HCT116 (cell line): Measurements from ENCODE around the gene CLRN3. TPM values are rescaled to one million over a fixed set of nuclear protein-coding genes. Genes with fewer than 3 reads are reported as not detected.

Experiments
- ATAC-seq: fragments of 200-7000 bp; cut with Tn5 transposase; 2 replicates; pipeline ENCODE4 v1.9.1; 2020; ENCODE audit warnings: mild to moderate bottlenecking, moderate library complexity
- BruUV-seq: library from RNA; stranded (reverse); fragments of 400-500 nt; replicated peaks from 2 replicates; lab custom pipeline; 2021; lab: Mats Ljungman, UMichigan
- CTCF ChIA-PET: fragments of 300-600 bp; sonication (Branson Sonifier 250); formaldehyde crosslinking; loops from one replicate; lab custom pipeline; 2021; ENCODE audit warnings: antibody characterized with exemption; lab: Charles Lee
- POLR2A ChIA-PET: fragments of 300-600, 350-600 bp; sonication (Branson Sonifier 250); formaldehyde crosslinking; loops from one replicate; lab custom pipeline; 2021; ENCODE audit warnings: antibody characterized with exemption; lab: Charles Lee
- RAD21 ChIA-PET, 2 experiments: fragments of 300-600 bp; sonication (Branson Sonifier 250); formaldehyde crosslinking; loops; one replicate each; lab custom pipeline; 2023; ENCODE audit warnings: low total read pairs in 2 of 2; ENCODE audit not compliant: uncharacterized antibody in 2 of 2, unreplicated experiment in 2 of 2, low non-redundant PET in 1 of 2; lab: Charles Lee
- DNase-seq: peaks from one replicate; pipeline ENCODE4 v3.0.0-alpha.2; 2010; ENCODE audit warnings: low read depth, low spot score
- H2AFZ ChIP-seq: fragments of 200-600 bp; shearing (Covaris generic), sonication (generic); 2 replicates; pipeline ENCODE4 v1.6.1; 2017; ENCODE audit warnings: low read depth, mixed run types, mixed read lengths, antibody characterized with exemption, low read length; ENCODE audit not compliant: poor library complexity, severe bottlenecking
- H3K27ac ChIP-seq: 2 replicates; pipeline ENCODE4 v1.5.1; 2012; ENCODE audit warnings: low read depth, low read length
- H3K27me3 ChIP-seq: fragments of 200-600 bp; sonication (generic); 2 replicates; pipeline ENCODE4 v1.6.1; 2016; ENCODE audit warnings: mixed run types, low read length, mixed read lengths; ENCODE audit not compliant: insufficient read depth
- H3K36me3 ChIP-seq, 2 experiments: fragments of 200-500 bp in 1 of 2; fragments of 200-600 bp in 1 of 2; sonication (Bioruptor generic) in 1 of 2; sonication (generic) in 1 of 2; 2 replicates each; pipeline versions ENCODE4 v1.5.1 to v1.6.1; 2014 to 2016; ENCODE audit warnings: low read length in 2 of 2, inconsistent platforms in 1 of 2, mixed read lengths in 1 of 2, mixed run types in 1 of 2; ENCODE audit not compliant: insufficient read depth in 2 of 2, control insufficient read depth in 1 of 2
- H3K4me1 ChIP-seq, 2 experiments: fragments of 200-600 bp in 1 of 2; sonication (generic) in 1 of 2; 2 replicates each; pipeline versions ENCODE4 v1.5.1 to v1.6.1; 2012 to 2017; ENCODE audit warnings: low read length in 2 of 2, inconsistent platforms in 1 of 2, mild to moderate bottlenecking in 1 of 2, mixed read lengths in 1 of 2, mixed run types in 1 of 2, moderate library complexity in 1 of 2; ENCODE audit not compliant: insufficient read depth in 2 of 2, control insufficient read depth in 1 of 2
- H3K4me2 ChIP-seq: fragments of 200-600 bp; sonication (generic); 2 replicates; pipeline ENCODE4 v1.6.1; 2017; ENCODE audit warnings: mixed run types, low read length, mixed read lengths
- H3K4me3 ChIP-seq, 2 experiments: fragments of 200-600 bp in 1 of 2; sonication (generic) in 1 of 2; replicated peaks in 1 of 2; 2 replicates each; pipeline ENCODE4 v1.5.1; 2011 to 2016; ENCODE audit warnings: low read length in 2 of 2, control low read depth in 1 of 2, low read depth in 1 of 2, mild to moderate bottlenecking in 1 of 2, mixed read lengths in 1 of 2, mixed run types in 1 of 2
- H3K79me2 ChIP-seq: fragments of 200-600 bp; sonication (generic); 2 replicates; pipeline ENCODE4 v1.6.1; 2017; ENCODE audit warnings: mild to moderate bottlenecking, mixed run types, low read length, moderate library complexity, mixed read lengths; ENCODE audit not compliant: insufficient read depth
- H3K9ac ChIP-seq: fragments of 200-600 bp; sonication (generic); 2 replicates; pipeline ENCODE4 v1.6.1; 2016; ENCODE audit warnings: low read length, mixed read lengths
- H3K9me2 ChIP-seq: fragments of 200-600 bp; sonication (generic), shearing (Covaris generic); 2 replicates; pipeline ENCODE4 v1.6.1; 2017; ENCODE audit warnings: mixed run types, mild to moderate bottlenecking, moderate library complexity; ENCODE audit not compliant: insufficient read depth
- H3K9me3 ChIP-seq, 2 experiments: fragments of 200-500 bp in 1 of 2; fragments of 200-600 bp in 1 of 2; sonication (Bioruptor generic) in 1 of 2; sonication (generic) in 1 of 2; 2 replicates each; pipeline ENCODE4 v1.6.1; 2014 to 2017; ENCODE audit warnings: low read length in 2 of 2, mixed read lengths in 2 of 2, inconsistent platforms in 1 of 2, low read depth in 1 of 2, mild to moderate bottlenecking in 1 of 2, mixed run types in 1 of 2, moderate library complexity in 1 of 2; ENCODE audit not compliant: control insufficient read depth in 1 of 2, insufficient read depth in 1 of 2
- H4K20me1 ChIP-seq: fragments of 200-600 bp; sonication (generic), shearing (Covaris generic); 2 replicates; pipeline ENCODE4 v1.6.1; 2017; ENCODE audit warnings: mixed run types, mild to moderate bottlenecking, moderate library complexity; ENCODE audit not compliant: insufficient read depth
- CBX3 ChIP-seq: IDR thresholded peaks from 2 replicates; pipeline ENCODE4 v1.6.1; 2012; ENCODE audit warnings: low read depth
- intact Hi-C: fragments of 100-400 bp; cut with micrococcal nuclease; formaldehyde crosslinking; loops from 2 replicates; pipeline ENCODE4 v1.10.0; 2022
- total RNA-seq: library from RNA; stranded (reverse); gene quantifications from one replicate; pipeline ENCODE4 v1.2.1, GENCODE V29; 2021; ENCODE audit not compliant: unreplicated experiment
- TF ChIP-seq, protein P1 (sequence below): IDR thresholded peaks from 2 replicates; pipeline ENCODE4 v1.6.1; 2012; ENCODE audit warnings: low read depth

The CLRN3 gene
- total RNA-seq, 1 experiment from 2014 or later = 0.39 TPM

DNA sequence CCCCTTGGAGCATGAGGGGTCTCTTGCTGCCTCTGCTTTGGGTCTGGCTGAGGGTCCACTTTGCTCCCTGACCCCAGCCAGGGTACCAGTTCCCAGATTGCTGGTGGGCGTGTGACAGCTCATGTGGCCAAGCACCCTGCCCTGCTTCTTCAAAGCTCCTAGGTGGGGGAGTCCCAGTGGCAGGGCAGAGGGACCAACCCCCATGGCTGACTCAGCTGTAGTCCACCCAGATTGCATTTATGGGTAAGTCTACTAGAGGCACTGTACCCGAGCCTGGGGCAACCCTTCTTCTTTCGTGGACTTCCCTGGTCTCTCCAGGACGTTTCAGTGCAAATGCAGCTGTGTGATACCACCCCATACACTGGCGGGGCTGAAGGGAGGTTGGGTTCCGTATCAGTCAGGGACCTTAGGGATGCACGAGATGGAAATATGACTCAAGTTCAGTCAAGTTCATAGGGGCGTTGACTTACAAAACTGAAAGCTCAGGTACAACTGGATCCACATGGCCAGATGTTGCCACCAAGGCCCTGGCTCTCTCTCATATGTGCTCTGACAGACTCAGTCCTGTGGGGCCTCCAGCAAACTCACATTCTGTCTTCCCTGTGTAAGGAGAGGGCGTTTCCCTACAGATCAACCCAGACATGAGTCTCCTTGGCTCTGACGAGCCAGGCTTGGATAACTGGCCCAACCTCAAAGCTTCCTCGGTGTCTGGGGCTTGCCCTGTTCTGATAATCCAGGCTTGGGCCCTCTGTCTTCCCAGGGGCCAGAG, 27.7 kb upstream of the CLRN3 start:
- Histone ChIP-seq H3K9me3 (no peaks in the 10 kb centered on the region), H3K9me2 (no peaks in the 10 kb centered on the region; the same call in 1 of the 2 replicates), H3K79me2 (no peaks in the 10 kb centered on the region), H4K20me1 (no peaks in the 10 kb centered on the region), H3K4me1 (peaks cover 21 to 66% of the 10 kb centered on the region in 2 experiments), H3K27ac (no peak overlapping the region), H3K4me3 (no peak overlapping the region), H3K4me2 (no peak overlapping the region), H3K9ac (no peak overlapping the region), H2AFZ (no peak overlapping the region), H3K36me3 (no peaks in the 10 kb centered on the region), H3K27me3 (no peaks in the 10 kb centered on the region)
- no peak for DNase-seq
- intact Hi-C loops = no loop called here
- ChIA-PET CTCF (interaction anchor here (0.9 to 2.7 kb wide), 4 partner anchors 12 to 91 kb away, joined by 3 to 14 read pairs (median 3); partner anchors contain the start of gene PTPRE), RAD21 (no interaction called here), POLR2A (no interaction called here)
- no peak for ATAC-seq
- no TSS peak for BruUV-seq
- TF ChIP-seq CBX3 = no peak
- TF ChIP-seq, protein P1, sequence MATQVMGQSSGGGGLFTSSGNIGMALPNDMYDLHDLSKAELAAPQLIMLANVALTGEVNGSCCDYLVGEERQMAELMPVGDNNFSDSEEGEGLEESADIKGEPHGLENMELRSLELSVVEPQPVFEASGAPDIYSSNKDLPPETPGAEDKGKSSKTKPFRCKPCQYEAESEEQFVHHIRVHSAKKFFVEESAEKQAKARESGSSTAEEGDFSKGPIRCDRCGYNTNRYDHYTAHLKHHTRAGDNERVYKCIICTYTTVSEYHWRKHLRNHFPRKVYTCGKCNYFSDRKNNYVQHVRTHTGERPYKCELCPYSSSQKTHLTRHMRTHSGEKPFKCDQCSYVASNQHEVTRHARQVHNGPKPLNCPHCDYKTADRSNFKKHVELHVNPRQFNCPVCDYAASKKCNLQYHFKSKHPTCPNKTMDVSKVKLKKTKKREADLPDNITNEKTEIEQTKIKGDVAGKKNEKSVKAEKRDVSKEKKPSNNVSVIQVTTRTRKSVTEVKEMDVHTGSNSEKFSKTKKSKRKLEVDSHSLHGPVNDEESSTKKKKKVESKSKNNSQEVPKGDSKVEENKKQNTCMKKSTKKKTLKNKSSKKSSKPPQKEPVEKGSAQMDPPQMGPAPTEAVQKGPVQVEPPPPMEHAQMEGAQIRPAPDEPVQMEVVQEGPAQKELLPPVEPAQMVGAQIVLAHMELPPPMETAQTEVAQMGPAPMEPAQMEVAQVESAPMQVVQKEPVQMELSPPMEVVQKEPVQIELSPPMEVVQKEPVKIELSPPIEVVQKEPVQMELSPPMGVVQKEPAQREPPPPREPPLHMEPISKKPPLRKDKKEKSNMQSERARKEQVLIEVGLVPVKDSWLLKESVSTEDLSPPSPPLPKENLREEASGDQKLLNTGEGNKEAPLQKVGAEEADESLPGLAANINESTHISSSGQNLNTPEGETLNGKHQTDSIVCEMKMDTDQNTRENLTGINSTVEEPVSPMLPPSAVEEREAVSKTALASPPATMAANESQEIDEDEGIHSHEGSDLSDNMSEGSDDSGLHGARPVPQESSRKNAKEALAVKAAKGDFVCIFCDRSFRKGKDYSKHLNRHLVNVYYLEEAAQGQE = no peak
